Measurements from ENCODE around the gene TMEM221.
A peak's percentile ranks its signal among the peaks of the same experiment; 100 is the strongest.

The TMEM221 gene

DNA sequence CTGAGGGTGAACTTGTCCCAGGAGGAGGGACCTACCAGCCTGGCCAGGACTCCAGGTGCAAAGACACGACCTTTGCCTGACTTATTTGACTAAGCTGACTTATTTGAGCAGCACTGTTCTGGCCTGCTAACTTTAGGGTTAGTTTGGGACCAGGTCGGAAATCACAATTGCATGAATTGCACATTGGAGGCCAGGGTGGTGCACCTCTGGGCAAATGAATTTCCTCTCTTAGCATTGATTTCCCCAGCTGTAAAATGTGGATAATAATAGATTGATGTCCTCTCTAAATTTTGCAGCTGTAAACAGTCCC is 41.6 kb downstream of the TMEM221 start:
- no peak for DNase-seq (ENCODE audit: extremely low read depth in 1 of 2, low read depth in 1 of 2)

DNA sequence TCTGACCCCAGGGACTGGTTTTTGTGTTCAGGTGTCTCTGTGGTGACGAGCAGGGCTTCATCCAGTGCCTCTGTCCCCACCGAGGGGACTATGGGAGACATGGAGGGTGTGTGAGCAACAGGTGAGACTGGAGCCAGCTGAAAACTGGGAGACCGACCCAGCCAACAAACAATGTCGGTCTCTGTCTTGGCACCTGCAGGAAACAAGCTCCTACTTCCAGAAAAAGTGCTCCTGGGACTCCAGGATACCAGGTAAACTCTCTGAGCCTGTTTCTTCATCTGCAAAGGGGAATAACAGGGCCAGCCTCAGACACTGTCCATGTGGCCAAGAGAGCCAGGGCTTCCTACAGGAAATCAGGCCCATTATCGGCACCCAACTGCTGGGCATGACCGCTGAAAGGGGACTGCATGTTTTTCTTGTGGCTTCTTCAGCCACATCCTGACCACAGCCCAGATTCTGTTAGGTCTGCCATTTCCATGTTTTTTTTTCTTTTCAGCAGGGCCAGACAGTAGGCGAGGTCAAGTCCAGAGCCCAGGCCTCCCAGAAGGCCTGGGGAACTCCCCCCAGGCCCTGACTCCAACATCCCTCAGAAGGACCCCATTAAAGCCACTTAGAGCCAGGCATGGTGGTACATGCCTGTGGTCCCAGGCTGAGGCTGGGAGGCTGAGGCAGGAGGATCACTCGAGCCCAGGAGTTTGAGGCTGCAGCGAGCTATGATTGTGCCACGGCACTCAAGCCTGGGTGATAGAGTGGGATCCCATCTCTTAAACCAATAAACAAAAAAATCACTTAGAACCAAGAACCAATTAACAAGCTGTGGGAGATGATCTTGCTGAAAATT is 42.2 kb downstream of the TMEM221 start:
- DNase-seq (ENCODE audit: extremely low read depth in 1 of 2, low read depth in 1 of 2): no peak

DNA sequence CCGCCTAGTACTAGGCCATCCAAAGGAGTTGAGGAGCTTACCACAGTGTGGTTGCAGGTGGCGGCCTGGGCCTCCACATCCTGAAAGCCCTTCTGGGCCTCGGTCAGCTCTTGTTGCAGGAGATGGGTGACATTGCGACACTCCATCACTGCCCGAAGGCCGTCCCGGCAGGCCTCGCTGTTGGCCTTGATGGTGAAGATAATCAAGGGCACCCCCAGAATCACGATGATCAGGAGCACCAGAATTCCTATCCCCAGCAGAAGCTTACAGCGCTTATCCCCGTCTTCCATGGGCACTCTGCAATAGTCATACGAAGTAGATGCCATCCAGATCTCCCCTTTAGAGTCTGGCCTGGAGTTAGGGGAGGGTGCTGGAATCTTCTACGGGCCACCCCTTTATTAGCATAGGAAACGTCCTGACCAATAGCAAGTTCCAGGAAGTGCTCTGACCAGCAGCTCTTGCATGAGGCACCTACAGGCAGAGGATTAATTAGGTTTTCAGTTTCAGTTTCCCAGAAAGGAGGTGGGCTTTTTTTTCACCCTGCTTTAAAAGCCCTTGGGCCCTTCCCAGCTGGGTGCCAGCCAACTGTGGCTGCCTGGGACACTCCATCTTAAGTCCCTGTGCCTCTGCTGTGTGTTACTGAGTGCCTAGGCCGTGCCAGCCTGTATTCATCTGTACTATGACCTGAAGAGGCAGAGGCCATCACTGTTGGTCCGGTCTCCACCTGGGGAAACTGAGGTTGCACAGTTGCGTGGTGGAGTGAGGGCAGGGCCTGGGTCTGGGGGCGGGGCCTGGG is 43.0 kb downstream of the TMEM221 start, which contains the start of gene BST2:
TSS of gene BST2 (minus strand) at position 381 of the 796 bp plus-strand sequence. CDS start at position 326, 55 bp downstream.
- peak in 1 of 2 donors; percentile 25 for DNase-seq (ENCODE audit: extremely low read depth in 1 of 2, low read depth in 1 of 2)

DNA sequence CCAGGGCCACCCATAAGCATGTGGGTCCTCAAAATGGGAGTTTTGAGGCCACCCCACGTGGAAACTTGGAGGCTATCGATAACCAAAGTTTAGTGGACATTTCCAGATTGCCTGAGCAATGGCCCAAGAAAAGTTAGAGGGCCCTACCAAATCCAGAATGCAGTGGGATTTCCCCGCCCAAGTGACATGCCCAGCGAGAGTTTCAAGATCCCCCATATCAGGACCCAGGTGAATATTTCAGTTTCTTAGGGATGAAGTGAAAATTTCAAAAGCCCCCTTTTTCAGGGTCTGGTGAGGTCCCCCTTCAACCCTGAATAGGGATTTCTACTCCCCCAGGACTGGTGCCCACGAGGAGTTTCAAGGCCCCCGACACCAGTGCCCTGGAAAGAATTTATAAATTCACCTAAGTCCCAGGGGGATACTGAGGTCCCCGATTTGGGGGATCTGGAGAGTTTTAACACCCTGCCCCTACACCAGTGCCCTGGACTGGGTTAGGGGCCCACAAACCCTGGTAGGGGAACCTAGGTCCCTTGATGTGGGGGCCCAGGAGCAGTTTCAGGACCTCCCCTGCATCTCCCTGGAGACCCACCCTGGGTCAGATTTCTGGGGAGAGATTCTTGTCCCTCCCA is 43.7 kb downstream of the TMEM221 start:
- no peak for DNase-seq (ENCODE audit: extremely low read depth in 1 of 2, low read depth in 1 of 2)

DNA sequence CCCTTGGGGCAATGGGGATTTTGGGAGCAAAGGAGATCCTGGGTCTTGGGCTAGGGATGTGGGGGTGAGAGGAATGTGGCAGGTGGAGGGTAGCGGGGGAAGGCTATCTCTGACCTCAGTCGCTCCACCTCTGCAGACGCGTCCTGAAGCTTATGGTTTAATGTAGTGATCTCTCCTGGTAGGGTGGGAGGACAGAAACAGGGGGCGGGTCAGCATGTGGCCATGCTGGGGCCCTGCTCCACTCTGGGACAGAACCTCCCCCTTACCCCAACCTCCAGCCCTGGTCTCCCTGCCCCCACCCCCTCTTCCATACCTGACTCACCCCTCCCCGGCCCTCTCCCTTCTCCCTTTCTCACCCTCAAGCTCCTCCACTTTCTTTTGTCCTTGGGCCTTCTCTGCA is 44.5 kb downstream of the TMEM221 start:
- DNase-seq (ENCODE audit: extremely low read depth in 1 of 2, low read depth in 1 of 2): no peak

DNA sequence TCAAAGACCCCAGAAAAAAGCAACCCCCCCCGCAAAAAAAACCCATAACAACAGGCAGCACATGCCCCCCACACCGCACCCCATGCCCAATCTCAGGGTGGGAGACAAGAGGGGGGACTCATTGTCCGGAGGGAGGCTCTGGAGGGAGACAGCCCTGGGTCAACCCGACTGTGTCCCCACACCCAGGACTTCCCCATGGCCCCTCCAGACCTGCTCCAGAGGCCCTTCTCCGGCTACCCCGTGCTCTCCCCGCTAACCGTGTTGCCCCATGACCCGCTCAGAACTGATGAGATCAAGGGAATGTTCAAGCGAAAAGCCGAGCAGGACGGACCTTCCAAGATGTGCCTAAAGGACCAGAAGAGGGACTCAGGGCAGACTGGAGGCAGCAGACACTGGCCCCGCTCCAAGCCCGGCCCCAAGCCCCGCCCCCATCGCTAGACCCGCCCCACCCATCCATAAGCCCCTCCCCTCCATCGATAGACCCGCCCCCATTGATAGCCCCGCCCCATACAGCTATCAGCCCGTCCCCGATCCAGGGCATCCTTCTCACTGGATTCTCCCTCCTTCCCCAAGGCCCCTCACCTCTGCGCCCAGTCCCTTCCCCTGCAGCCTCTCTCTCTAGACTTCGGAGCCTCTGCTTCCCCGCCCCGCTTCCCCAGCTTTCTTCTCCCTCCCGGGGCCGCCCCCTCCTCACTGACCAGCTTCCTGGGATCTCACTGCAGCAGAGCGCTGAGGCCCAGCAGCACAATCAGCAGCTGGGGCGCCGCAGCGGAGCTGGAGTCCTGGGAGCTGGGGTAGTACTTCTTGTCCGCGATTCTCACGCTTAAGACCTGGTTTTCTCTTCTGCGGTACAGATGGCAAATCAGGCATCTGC is 45.2 kb downstream of the TMEM221 start:
- DNase-seq (ENCODE audit: extremely low read depth in 1 of 2, low read depth in 1 of 2): peak in 1 of 2 donors; percentile 38

DNA sequence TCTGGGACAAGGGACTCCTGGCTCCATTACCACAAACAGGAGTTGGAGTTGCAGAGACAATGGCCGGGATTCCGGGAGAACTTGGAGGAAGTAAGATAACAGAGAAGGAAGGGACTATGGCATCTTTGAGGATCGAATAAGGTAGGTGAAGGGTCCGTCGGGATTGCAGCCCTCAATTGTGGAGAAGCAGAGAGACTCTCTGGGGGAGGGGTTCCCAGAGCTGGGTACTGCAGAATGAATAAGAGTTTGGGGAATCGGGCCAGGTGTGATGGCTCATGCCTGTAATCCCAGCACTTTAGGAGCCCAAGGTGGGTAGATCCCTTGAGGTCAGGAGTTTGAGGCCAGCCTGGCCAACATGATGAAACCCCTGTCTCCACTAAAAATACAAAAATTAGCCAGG is 46.8 kb downstream of the TMEM221 start:
- DNase-seq (ENCODE audit: extremely low read depth in 1 of 2, low read depth in 1 of 2): no peak

DNA sequence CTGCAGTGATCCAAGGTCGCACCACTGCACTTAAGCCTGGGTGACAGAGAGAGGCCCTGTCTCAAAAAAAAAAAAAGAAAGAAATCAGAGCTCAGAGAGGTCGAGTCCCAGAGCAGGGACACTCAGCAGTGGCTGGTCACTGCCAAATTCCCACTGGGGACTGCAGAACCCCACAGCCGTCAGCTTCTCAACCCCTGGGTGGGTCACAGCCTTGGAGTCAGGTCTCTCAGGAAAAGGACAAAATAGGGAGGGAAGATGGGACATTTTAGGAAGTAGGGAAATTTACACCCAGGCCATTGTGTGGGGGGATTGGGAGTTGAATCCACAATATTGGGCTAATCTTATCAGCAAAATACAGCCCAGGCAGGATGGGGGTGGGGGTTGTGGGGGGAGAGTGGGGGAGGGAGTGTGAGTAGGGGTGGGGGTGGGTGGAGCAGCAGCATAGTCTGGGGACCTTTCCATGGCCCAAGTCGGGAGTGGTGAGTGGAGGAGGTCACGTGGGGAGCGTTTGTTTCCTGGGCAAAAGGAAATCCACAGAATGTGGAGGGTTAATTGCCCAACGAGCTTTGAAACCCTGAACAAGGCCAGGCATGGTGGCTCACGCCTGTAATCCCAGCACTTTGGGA is 49.5 kb downstream of the TMEM221 start:
- no peak for DNase-seq (ENCODE audit: extremely low read depth in 1 of 2, low read depth in 1 of 2)

DNA sequence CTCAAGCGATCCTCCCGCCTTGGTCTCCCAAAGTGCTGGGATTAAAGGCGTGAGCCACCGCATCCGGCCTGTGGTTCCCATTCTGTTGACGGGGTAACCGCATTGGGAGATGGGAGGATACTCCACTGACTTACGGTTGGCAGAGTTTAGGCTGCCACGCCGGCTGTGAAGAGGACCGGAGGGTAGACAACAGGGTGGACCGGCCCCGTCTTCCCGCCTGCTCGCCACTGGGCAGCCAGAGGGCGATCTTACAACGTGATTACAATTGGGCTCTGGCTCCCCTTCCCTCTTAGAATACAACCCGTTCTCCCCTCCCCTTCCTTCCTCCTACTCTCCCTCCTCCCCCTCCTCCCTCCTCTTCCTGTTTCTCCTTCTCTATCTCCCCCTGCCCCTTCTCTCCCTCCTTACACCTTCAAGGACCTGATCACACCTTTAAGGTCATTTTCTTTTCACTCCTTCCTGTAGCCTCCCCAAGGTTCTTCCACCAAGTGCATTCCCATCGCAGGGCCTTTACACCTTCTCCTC is 53.5 kb downstream of the TMEM221 start:
- peak in 1 of 2 donors; percentile 55 for DNase-seq (ENCODE audit: extremely low read depth in 1 of 2, low read depth in 1 of 2)

DNA sequence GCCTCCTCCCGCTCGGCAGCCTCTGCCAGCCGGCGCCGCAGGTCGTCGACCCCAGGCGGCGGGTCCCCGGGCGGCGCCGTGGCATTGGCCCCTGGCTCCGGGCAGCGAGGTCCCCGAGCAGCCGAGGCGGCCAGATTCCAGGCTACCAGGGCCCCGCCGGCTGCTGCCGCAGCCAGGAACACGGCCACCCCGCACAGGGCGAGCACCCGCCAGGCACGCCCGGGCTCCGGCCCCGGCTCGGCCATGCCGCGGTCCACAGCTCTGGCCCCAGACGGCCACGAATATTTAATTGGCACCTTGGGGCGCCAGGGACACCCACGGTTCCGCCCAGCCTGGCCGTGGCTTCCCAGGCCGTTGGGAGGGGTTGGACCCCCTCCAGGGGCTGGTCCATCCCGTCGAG is 54.6 kb downstream of the TMEM221 start, which contains the start of gene CCDC194:
TSS of gene CCDC194 (minus strand) at position 283 of the 400 bp plus-strand sequence. CDS start at position 245, 38 bp downstream.
- no peak for DNase-seq (ENCODE audit: extremely low read depth in 1 of 2, low read depth in 1 of 2)

DNA sequence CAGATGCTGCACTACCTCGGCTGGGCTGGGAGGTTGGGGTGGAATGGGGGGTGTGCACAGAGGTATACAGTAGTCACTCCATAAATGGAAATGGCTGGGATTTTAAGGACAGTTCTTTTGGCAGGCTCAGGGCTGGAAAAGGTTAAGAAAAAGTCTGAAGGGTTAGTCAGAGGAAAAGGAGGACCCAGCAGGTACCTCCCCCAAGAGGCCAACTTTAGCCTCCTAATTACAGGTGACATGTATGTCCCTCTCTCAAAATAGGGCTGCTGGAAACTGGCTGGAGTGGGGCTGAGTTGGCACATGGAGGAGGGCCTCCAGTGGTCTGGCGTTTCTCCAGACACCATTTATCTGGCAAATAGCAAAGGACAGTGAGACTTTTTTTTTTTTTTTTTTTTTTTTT is 55.5 kb downstream of the TMEM221 start:
- no peak for DNase-seq (ENCODE audit: extremely low read depth in 1 of 2, low read depth in 1 of 2)

DNA sequence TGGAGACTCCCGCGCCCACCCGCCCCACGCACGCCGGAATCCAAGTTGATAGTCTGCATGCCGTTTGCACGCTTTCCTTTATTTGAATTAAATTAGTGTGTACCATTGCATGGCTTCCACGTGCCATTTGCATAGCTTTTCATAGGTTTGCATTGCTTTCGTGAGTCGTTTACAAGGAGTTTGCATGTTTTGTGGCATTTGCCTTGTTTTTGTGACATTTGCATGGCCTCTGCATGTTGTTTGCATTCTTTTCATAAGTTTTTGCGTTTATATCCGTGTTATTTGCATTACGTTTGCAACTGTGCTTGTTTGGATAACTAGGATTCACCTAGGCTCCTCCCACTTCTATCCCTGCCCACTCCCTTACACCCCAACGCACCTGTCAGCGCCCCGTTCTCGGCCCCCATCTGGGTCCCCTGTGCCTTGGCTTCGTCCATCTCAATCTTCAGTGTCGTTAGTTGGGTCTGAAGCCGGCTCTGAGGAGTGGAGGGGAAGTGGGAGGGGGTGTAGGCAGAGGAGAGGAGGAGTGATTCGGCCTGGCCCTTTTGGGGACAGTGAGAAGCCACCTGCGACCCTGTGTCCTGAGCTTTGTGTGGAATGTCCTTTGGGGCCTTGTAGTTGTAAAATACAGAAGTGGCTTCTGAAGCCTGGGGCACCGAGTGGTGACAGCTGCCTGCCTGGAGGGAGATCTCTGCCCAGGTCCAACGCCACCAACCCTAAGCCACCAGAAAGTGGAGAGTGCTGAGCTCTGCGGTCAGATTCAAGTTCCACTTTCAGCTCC is 56.9 kb downstream of the TMEM221 start:
- no peak for DNase-seq (ENCODE audit: extremely low read depth in 1 of 2, low read depth in 1 of 2)

DNA sequence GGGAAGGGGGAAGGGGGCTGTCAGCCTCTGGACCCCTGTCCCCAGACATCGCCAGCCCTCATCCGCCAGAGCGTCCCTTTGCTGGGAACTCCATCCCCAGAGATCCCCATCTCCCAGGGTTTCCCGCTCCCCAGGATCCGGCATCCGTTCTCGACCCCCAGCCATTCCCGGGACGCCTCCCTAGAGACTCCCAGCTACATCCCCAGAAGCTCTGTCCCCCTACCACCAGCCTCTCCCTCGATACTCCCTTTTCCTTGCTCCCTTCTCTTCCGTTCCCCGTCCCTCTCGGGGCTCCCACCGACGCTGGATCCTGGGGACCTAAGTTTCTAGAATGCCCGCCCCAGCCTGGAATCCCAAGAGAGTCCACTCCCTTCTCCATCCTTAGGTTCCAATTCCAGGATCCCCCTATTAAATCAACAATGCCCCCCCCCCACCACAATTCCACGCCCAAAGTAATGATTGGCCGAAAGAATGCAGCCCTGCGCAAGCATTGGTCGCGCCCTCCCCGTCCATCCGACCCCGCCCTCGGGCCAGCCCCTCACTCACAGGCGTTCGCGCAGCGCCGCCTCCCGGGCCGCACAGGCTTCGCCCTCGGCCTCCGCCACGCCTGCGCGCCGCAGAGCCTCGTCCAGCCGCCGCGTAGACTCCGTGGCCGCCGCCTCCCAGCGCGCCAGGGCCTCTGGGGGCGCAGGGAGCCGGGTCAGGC is 57.6 kb downstream of the TMEM221 start:
- DNase-seq (ENCODE audit: extremely low read depth in 1 of 2, low read depth in 1 of 2): peak; percentile 81 to 82

DNA sequence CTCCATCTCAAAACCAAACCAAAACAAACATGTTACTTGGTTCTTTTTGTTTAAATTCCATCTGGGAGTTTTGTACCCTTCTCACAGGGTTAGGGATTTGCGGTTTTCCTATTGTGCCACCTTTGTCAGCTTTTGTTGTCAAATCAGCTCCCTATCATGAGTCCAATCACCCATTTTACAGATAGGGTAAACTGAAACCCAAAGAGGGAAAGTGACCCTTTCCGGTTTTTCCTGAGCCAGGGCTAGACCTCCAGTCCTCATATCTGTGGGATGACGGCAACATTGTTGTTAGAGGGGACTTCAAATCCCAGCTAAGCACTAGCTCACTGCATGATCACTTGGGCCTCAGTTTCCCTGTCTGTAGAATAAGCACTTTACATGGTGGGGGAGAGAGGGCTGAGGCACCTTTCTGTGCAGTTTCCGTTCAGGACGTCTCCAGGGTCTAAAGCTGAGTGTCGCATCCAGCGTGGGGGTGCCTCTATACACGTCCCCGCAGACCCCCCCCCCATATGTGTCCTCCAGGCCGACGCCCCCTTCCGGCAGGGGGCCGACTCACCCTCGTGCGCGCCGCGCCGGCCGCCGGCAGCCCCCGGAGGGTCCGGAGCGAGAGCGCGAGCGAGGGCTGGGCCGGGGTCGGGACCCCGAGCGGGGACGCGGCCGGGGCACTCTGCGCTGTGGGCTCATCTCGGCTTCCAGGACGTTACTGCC is 58.4 kb downstream of the TMEM221 start:
- DNase-seq (ENCODE audit: extremely low read depth in 1 of 2, low read depth in 1 of 2): no peak

DNA sequence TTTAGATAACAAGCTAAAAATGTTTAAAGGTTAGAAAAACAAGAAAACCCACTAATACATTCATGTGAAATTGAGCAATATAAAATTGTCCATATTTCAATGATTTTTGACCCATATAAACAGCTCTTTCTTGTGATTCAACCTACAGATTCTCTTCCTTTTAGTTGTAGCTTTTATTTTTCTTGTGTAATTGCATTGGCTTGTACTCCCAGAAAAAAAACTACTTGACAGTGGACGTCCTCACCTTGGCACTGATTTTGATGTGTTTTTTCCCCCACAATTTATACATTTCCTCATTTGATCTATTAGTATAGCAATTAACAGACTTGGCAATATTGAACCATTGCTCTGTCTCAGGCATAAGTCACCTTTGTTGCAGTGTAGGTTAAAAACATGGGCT is 59.2 kb downstream of the TMEM221 start:
- no peak for DNase-seq (ENCODE audit: extremely low read depth in 1 of 2, low read depth in 1 of 2)

DNA sequence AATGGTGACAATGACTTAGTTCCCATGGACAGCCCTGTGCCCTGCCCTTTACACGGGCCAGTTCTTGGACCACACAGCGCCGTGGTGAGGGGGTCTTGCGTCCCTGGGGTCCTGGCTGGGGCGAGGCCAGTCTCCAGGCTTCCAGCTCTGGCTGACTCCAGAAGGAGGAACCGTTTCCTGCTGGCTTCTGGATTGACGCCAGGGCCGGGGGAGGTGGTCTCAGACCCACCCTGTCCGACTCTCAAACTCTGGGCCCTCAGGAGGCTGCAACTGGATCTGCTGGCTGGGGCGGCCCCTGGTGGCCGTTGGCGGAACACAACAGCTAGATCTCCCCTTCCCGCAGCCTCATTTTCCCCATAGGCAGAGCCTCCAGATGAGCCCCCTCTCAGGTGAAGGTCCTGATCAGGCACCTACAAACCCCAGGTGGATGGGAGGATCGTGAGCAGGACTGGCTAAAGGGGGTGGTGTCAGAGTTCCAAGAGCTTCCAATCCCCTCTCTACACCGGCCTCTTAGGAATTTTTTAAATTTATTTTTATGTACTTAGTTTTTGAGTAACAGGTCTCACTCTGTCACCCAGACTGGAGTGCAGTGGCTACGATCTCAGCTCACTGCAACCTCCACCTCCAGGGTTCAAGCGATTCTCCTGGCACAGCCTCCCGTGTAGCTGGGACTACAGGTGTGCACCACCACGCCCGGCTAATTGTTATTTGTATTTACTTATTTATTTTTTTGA is 62.4 kb downstream of the TMEM221 start:
- DNase-seq (ENCODE audit: extremely low read depth in 1 of 2, low read depth in 1 of 2): peak in 1 of 2 donors; percentile 54
